Testis (tissue), 2 donors: Measurements from ENCODE around the gene WDR62.

Experiments
- CTCF ChIP-seq, 3 experiments: fragments of 450-650 bp in 2 of 3; fragments of 200-600 bp in 1 of 3; sonication (generic) in 1 of 3; IDR thresholded peaks; one replicate each; pipeline ENCODE4 v1.5.1; 2016 to 2019; ENCODE audit warnings: antibody characterized with exemption in 3 of 3, mild to moderate bottlenecking in 2 of 3, moderate library complexity in 1 of 3
- POLR2A ChIP-seq: fragments of 450-650 bp; IDR thresholded peaks from one replicate; pipeline ENCODE4 v1.6.1; 2017; ENCODE audit warnings: antibody characterized with exemption, mild to moderate bottlenecking, moderate library complexity

GRCh38 chr19:36067681-36068080 lies 13.0 kb downstream of the WDR62 start:
- TF ChIP-seq CTCF (IDR thresholded peaks at IDR 0.05): no peak
- TF ChIP-seq POLR2A: no peak
